Gastrocnemius medialis (tissue), 4 donors: ENCODE results near the gene TBC1D30. TPM values are rescaled to one million over a fixed set of nuclear protein-coding genes. Genes with fewer than 3 reads are reported as not detected.

Experiments
- ATAC-seq, 2 donors: fragments of 150-250 bp; one replicate each; pipeline ENCODE4 v1.9.1; 2016
- DNase-seq, 2 donors: peaks; one replicate each; pipeline ENCODE4 v3.0.0-alpha.2; 2019
- H3K27ac ChIP-seq, 4 donors: fragments of 200-600 bp; sonication (generic); 1 replicate in 1 of 4; 2 replicates in 3 of 4; pipeline ENCODE4 v1.5.1; 2016 to 2018; ENCODE audit warnings: mild to moderate bottlenecking in 2 of 4, moderate library complexity in 1 of 4
- H3K27me3 ChIP-seq, 3 donors: fragments of 200-600 bp; sonication (generic) in 2 of 3; 1 replicate in 1 of 3; 2 replicates in 2 of 3; pipeline versions ENCODE4 v1.5.1 to v1.6.0; 2016 to 2019; ENCODE audit warnings: mild to moderate bottlenecking in 1 of 3, moderate library complexity in 1 of 3
- H3K36me3 ChIP-seq, 2 donors: fragments of 200-600 bp; sonication (generic) in 1 of 2; one replicate each; pipeline ENCODE4 v1.5.1; 2017 to 2018
- H3K4me1 ChIP-seq, 2 donors: fragments of 200-600 bp; sonication (generic) in 1 of 2; one replicate each; pipeline ENCODE4 v1.5.1; 2016 to 2017; ENCODE audit warnings: mild to moderate bottlenecking in 2 of 2
- H3K4me3 ChIP-seq, 4 donors: fragments of 200-600 bp; sonication (generic) in 3 of 4; 1 replicate in 1 of 4; 2 replicates in 3 of 4; pipeline ENCODE4 v1.5.1; 2016 to 2019; ENCODE audit warnings: mild to moderate bottlenecking in 2 of 4
- H3K9me3 ChIP-seq, 3 donors: fragments of 200-600 bp; sonication (generic) in 2 of 3; 1 replicate in 1 of 3; 2 replicates in 2 of 3; pipeline ENCODE4 v1.5.1; 2016 to 2019
- POLR2A ChIP-seq, 2 donors: fragments of 450-650 bp; IDR thresholded peaks; one replicate each; pipeline ENCODE4 v1.6.1; 2017; ENCODE audit warnings: antibody characterized with exemption in 2 of 2, mild to moderate bottlenecking in 2 of 2, moderate library complexity in 2 of 2
- in situ Hi-C, 4 donors: fragments of 200-750 bp; cut with MboI; loops; one replicate each; pipeline versions ENCODE4 v1.15.0 to v1.8.0; 2017; ENCODE audit warnings: low sequenced_read_pairs in 4 of 4
- intact Hi-C: fragments of 100-400 bp; cut with DNase I; formaldehyde crosslinking; loops from one replicate; pipeline ENCODE4 v1.15.1; 2023; ENCODE audit warnings: low total_unique reads
- total RNA-seq, 4 donors: library from RNA; depleted of rRNA; stranded (reverse); fragments of >200 nt; gene quantifications; one replicate each; pipeline versions ENCODE4 v1.1.0 to v1.2.3, GENCODE V29; 2016
- TF ChIP-seq, protein P1 (sequence below), 5 experiments: fragments of 450-650 bp in 3 of 5; fragments of 200-600 bp in 2 of 5; sonication (generic) in 2 of 5; IDR thresholded peaks in 4 of 5; conservative IDR thresholded peaks in 1 of 5; 1 replicate in 4 of 5; 2 replicates in 1 of 5; pipeline ENCODE4 v1.5.1; 2016 to 2019; ENCODE audit warnings: antibody characterized with exemption in 5 of 5, mild to moderate bottlenecking in 3 of 5, moderate library complexity in 3 of 5

The TBC1D30 gene
- total RNA-seq, 4 donors from 2014 or later: 0.07 to 3.8 (median 0.87) TPM

DNA sequence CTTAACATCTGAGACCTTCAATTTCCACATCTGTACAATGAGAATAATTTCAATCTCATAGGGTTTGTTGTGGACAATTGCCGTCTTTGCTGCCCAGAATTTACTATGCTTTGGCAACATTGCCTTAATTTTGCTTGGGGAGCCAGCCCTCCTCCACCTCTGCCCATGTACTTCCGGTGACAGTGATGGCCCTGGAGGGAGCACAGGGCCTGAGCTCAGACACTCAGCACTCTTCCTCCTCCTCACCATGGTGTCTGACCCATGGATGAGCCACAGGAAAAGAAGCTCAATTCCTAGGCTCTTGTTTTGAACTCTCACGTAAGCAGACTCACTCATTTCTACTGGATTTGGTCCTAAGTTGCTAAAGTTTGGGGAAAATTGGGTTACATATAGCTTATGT, 58.2 kb downstream of the TBC1D30 start:
- TF ChIP-seq POLR2A (IDR thresholded peaks at IDR 0.05): no peak
- TF ChIP-seq, protein P1, sequence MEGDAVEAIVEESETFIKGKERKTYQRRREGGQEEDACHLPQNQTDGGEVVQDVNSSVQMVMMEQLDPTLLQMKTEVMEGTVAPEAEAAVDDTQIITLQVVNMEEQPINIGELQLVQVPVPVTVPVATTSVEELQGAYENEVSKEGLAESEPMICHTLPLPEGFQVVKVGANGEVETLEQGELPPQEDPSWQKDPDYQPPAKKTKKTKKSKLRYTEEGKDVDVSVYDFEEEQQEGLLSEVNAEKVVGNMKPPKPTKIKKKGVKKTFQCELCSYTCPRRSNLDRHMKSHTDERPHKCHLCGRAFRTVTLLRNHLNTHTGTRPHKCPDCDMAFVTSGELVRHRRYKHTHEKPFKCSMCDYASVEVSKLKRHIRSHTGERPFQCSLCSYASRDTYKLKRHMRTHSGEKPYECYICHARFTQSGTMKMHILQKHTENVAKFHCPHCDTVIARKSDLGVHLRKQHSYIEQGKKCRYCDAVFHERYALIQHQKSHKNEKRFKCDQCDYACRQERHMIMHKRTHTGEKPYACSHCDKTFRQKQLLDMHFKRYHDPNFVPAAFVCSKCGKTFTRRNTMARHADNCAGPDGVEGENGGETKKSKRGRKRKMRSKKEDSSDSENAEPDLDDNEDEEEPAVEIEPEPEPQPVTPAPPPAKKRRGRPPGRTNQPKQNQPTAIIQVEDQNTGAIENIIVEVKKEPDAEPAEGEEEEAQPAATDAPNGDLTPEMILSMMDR (IDR thresholded peaks at IDR 0.05 in 4 of 5, conservative IDR thresholded peaks at IDR 0.05 in 1 of 5): no peak
- intact Hi-C loops: no loop called here
- Histone ChIP-seq H3K36me3 (no peaks in the 10 kb centered on the region), H3K4me3 (no peak overlapping the region), H3K9me3 (no peaks in the 10 kb centered on the region), H3K4me1 (no peaks in the 10 kb centered on the region), H3K27me3 (no peaks in the 10 kb centered on the region), H3K27ac (no peak overlapping the region)
- DNase-seq: no peak
- ATAC-seq: no peak
- in situ Hi-C loops: loop anchor here in 3 of 4 donors (25.0 kb wide), 4 partner anchors 230 to 1205 kb away; partner anchors contain the start of gene WIF1 (in 2 of the 3)

DNA sequence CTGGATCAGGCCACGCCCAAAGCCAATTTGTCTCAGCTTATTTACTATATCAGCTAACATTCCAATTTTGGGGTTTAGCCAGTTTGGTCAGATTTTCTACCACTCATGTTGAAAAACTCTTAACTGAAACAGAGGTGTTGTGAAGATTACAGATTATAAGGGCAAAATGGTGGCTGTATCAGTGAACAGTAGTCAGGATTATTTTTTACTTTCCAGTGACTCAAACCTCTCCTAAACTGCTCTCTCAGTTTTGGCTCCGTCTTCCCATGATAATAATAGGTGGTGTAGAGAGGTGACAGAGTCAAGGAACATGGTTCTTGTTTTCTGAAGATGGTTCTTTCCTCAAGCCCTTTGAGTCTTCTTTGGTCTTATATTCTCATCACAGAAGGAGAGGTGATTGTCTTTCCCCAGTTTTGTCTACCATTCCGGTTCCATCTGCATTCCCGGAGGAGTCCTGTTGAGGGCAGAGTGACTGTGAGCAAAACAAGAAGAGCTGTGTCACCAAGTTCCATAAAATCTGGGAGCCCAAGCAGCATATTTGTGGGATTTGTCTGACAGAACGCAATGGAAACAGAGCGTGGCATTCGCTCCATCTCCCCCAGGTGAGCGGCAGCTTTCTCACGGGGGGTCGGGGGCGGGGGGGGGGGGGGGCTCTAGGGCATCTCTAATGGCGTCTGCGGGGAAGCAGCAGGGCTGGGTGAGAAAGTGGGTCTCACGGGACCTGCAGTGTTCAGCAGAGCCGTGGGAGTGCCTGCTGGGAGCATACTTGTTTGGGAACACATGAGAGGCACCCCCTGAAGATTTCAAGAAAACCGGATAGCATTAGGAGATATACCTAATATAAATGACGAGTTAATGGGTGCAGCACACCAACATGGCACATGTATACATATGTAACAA, 59.1 kb downstream of the TBC1D30 start:
- in situ Hi-C loops: loop anchor here in 3 of 4 donors (25.0 kb wide), 4 partner anchors 229 to 1204 kb away; partner anchors contain the start of gene WIF1 (in 2 of the 3)
- DNase-seq (no peak), ATAC-seq (no peak)
- no peaks in the 10 kb centered on the region for H3K36me3 ChIP-seq
- H3K4me1 ChIP-seq: no peaks in the 10 kb centered on the region
- intact Hi-C loops: no loop called here
- TF ChIP-seq, protein P1 (IDR thresholded peaks at IDR 0.05 in 4 of 5, conservative IDR thresholded peaks at IDR 0.05 in 1 of 5): no peak
- TF ChIP-seq POLR2A (IDR thresholded peaks at IDR 0.05): no peak
- H3K27ac ChIP-seq: no peak overlapping the region
- no peak overlapping the region for H3K4me3 ChIP-seq
- no peaks in the 10 kb centered on the region for H3K9me3 ChIP-seq
- H3K27me3 ChIP-seq: no peaks in the 10 kb centered on the region

DNA sequence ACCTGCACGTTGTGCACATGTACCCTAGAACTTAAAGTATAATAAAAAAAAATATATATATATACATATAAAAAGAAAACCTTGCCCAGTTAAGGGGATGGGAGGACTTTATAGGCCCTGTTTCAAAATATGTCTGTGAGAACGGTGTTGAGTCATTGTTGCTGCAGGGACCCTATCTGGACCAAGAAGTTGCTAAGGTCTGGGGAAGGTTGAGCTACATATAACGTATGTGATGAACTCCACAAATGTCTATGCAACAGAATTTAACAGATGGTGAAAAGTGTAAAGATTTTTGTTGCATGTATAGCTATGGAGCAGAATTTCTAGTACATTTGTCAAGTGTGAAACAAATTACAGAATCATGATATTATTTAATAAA, 59.7 kb downstream of the TBC1D30 start:
- H3K4me3 ChIP-seq: no peak overlapping the region
- H3K27me3 ChIP-seq: no peaks in the 10 kb centered on the region
- H3K9me3 ChIP-seq: no peaks in the 10 kb centered on the region
- H3K27ac ChIP-seq: no peak overlapping the region
- ATAC-seq (no peak), DNase-seq (no peak)
- in situ Hi-C loops (loop anchor here in 3 of 4 donors (25.0 kb wide), 4 partner anchors 228 to 1203 kb away; partner anchors contain the start of gene WIF1 (in 2 of the 3)), intact Hi-C loops (no loop called here)
- no peak for TF ChIP-seq POLR2A (IDR thresholded peaks at IDR 0.05)
- TF ChIP-seq, protein P1 (IDR thresholded peaks at IDR 0.05 in 4 of 5, conservative IDR thresholded peaks at IDR 0.05 in 1 of 5): no peak
- no peaks in the 10 kb centered on the region for H3K4me1 ChIP-seq
- no peaks in the 10 kb centered on the region for H3K36me3 ChIP-seq

DNA sequence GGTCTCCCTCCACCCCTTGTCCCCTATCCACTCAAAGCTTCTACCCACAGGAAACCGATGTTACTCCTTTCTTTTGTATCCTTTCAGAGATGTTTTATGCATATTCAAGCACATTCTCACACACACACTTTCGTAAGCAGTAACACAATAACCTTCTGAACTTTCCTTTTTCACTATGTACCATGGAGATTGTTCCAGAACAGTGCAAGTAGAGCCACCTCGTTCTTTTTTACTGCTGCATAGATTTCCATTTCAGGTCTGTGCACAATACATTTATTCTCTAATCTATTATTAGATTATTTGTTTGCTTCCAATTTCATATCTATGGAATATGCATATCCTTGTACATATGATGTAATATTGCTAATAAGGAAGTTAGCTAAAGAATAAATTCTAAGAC, 60.3 kb downstream of the TBC1D30 start:
- no peak for TF ChIP-seq POLR2A (IDR thresholded peaks at IDR 0.05)
- TF ChIP-seq, protein P1 (IDR thresholded peaks at IDR 0.05 in 4 of 5, conservative IDR thresholded peaks at IDR 0.05 in 1 of 5): no peak
- ATAC-seq (no peak), DNase-seq (no peak)
- no peaks in the 10 kb centered on the region for H3K36me3 ChIP-seq
- no peak overlapping the region for H3K4me3 ChIP-seq
- in situ Hi-C loops: loop anchor here in 3 of 4 donors (25.0 kb wide), 4 partner anchors 228 to 1203 kb away; partner anchors contain the start of gene WIF1 (in 2 of the 3)
- no peak overlapping the region for H3K27ac ChIP-seq
- no peaks in the 10 kb centered on the region for H3K9me3 ChIP-seq
- H3K27me3 ChIP-seq: no peaks in the 10 kb centered on the region
- no peaks in the 10 kb centered on the region for H3K4me1 ChIP-seq
- intact Hi-C loops: no loop called here
